ENCODE results near the gene TINAGL1.

The TINAGL1 gene

GRCh38 chr1:31602081-31602480 is 25.8 kb downstream of the TINAGL1 start:
- no peak overlapping the region for H3K4me3 ChIP-seq (ENCODE audit: low read depth in 1 of 2, low read length in 1 of 2)
- no peaks in the 10 kb centered on the region for H3K4me1 ChIP-seq (ENCODE audit: control insufficient read depth in 1 of 2, insufficient read depth in 1 of 2, low read depth in 1 of 2, low read length in 1 of 2)
- peaks cover under 1% of the 10 kb centered on the region for H3K27me3 ChIP-seq
- H3K36me3 ChIP-seq: no peaks in the 10 kb centered on the region
- TF ChIP-seq CTCF (IDR thresholded peaks at IDR 0.05): no peak
- no peak overlapping the region for H3K27ac ChIP-seq
- no peaks in the 10 kb centered on the region for H3K9me3 ChIP-seq

GRCh38 chr1:31605908-31606427 is 29.7 kb downstream of the TINAGL1 start:
- Histone ChIP-seq H3K36me3 (no peaks in the 10 kb centered on the region), H3K4me1 (ENCODE audit: control insufficient read depth in 1 of 2, insufficient read depth in 1 of 2, low read depth in 1 of 2, low read length in 1 of 2) (peaks cover 4% of the 10 kb centered on the region in 2 experiments), H3K4me3 (ENCODE audit: low read depth in 1 of 2, low read length in 1 of 2) (no peak overlapping the region), H3K9me3 (no peaks in the 10 kb centered on the region), H3K27me3 (peaks cover 6% of the 10 kb centered on the region), H3K27ac (no peak overlapping the region)
- no peak for TF ChIP-seq CTCF (IDR thresholded peaks at IDR 0.05)

GRCh38 chr1:31607360-31607759 is 31.0 kb downstream of the TINAGL1 start:
- H3K9me3 ChIP-seq: no peaks in the 10 kb centered on the region

GRCh38 chr1:31609514-31610118 is 33.3 kb downstream of the TINAGL1 start:
- peaks cover 10 to 12% of the 10 kb centered on the region in 2 experiments for H3K4me1 ChIP-seq (ENCODE audit: control insufficient read depth in 1 of 2, insufficient read depth in 1 of 2, low read depth in 1 of 2, low read length in 1 of 2)
- H3K9me3 ChIP-seq: no peaks in the 10 kb centered on the region
- H3K4me3 ChIP-seq (ENCODE audit: low read depth in 1 of 2, low read length in 1 of 2): no peak overlapping the region
- peaks cover 6% of the 10 kb centered on the region for H3K27me3 ChIP-seq
- TF ChIP-seq CTCF (IDR thresholded peaks at IDR 0.05): no peak
- no peak overlapping the region for H3K27ac ChIP-seq
- no peaks in the 10 kb centered on the region for H3K36me3 ChIP-seq

More at GRCh38 chr1:31607360-31607759, 31.0 kb downstream of the TINAGL1 start:
- peaks cover 6% of the 10 kb centered on the region for H3K27me3 ChIP-seq
- H3K36me3 ChIP-seq: no peaks in the 10 kb centered on the region
- no peak overlapping the region for H3K4me3 ChIP-seq (ENCODE audit: low read depth in 1 of 2, low read length in 1 of 2)
- no peak for TF ChIP-seq CTCF (IDR thresholded peaks at IDR 0.05)
- peaks cover 10 to 12% of the 10 kb centered on the region in 2 experiments for H3K4me1 ChIP-seq (ENCODE audit: control insufficient read depth in 1 of 2, insufficient read depth in 1 of 2, low read depth in 1 of 2, low read length in 1 of 2)
- no peak overlapping the region for H3K27ac ChIP-seq

- no peak overlapping the region for H3K27ac ChIP-seq
- no peak for TF ChIP-seq CTCF (IDR thresholded peaks at IDR 0.05)
- H3K4me1 ChIP-seq (ENCODE audit: control insufficient read depth in 1 of 2, insufficient read depth in 1 of 2, low read depth in 1 of 2, low read length in 1 of 2): peaks cover 10 to 21% of the 10 kb centered on the region in 2 experiments
- no peak overlapping the region for H3K4me3 ChIP-seq (ENCODE audit: low read depth in 1 of 2, low read length in 1 of 2)
- H3K9me3 ChIP-seq: no peaks in the 10 kb centered on the region
- H3K27me3 ChIP-seq: peaks cover 43% of the 10 kb centered on the region
- no peaks in the 10 kb centered on the region for H3K36me3 ChIP-seq
These were observed 38.2 kb downstream of the TINAGL1 start for GRCh38 chr1:31614414-31615005.

Data from neutrophil (primary cell).